NOMO-1 (cell line): ENCODE results near the gene TAS1R2.

ENCODE experiments used
- DNase-seq, 2 experiments: peaks; one replicate each; lab custom pipeline; 2025; ENCODE audit not compliant: unreplicated experiment in 2 of 2; lab: John Stamatoyannopoulos, UW

TAS1R2 gene

GRCh38 chr1:18823438-18823837 is 36.0 kb downstream of the TAS1R2 start:
- DNase-seq = no peak

- peak; percentile 24 to 33 for DNase-seq
Observed at GRCh38 chr1:18820791-18821641, 38.4 kb downstream of the TAS1R2 start.

GRCh38 chr1:18819986-18820790 is 39.3 kb downstream of the TAS1R2 start:
- no peak for DNase-seq

- no peak for DNase-seq
Observed at GRCh38 chr1:18819203-18819602, 40.3 kb downstream of the TAS1R2 start.

- DNase-seq = no peak
Observed at GRCh38 chr1:18817795-18818435, 41.5 kb downstream of the TAS1R2 start.

- DNase-seq = no peak
Observed at GRCh38 chr1:18817316-18817715, 42.1 kb downstream of the TAS1R2 start.

- DNase-seq = no peak
Observed at GRCh38 chr1:18816808-18817207, 42.7 kb downstream of the TAS1R2 start.

- DNase-seq = no peak
Observed at GRCh38 chr1:18814874-18815531, 44.5 kb downstream of the TAS1R2 start.

- no peak for DNase-seq
Observed at GRCh38 chr1:18814425-18814824, 45.0 kb downstream of the TAS1R2 start.

GRCh38 chr1:18812453-18812939 is 47.0 kb downstream of the TAS1R2 start:
- DNase-seq = no peak

GRCh38 chr1:18811733-18812452 is 47.6 kb downstream of the TAS1R2 start:
- DNase-seq = no peak

GRCh38 chr1:18809953-18810899 is 49.2 kb downstream of the TAS1R2 start:
- DNase-seq = no peak

- no peak for DNase-seq
Observed at GRCh38 chr1:18808550-18808949, 50.9 kb downstream of the TAS1R2 start.

- DNase-seq = no peak
Observed at GRCh38 chr1:18807334-18808063, 52.0 kb downstream of the TAS1R2 start.

- DNase-seq = no peak
Observed at GRCh38 chr1:18805925-18806849, 53.3 kb downstream of the TAS1R2 start.

GRCh38 chr1:18805150-18805879 is 54.1 kb downstream of the TAS1R2 start:
- DNase-seq = no peak

GRCh38 chr1:18803851-18804250 is 55.6 kb downstream of the TAS1R2 start:
- no peak for DNase-seq
